ENCODE data around the gene MYT1.

The MYT1 gene

DNA sequence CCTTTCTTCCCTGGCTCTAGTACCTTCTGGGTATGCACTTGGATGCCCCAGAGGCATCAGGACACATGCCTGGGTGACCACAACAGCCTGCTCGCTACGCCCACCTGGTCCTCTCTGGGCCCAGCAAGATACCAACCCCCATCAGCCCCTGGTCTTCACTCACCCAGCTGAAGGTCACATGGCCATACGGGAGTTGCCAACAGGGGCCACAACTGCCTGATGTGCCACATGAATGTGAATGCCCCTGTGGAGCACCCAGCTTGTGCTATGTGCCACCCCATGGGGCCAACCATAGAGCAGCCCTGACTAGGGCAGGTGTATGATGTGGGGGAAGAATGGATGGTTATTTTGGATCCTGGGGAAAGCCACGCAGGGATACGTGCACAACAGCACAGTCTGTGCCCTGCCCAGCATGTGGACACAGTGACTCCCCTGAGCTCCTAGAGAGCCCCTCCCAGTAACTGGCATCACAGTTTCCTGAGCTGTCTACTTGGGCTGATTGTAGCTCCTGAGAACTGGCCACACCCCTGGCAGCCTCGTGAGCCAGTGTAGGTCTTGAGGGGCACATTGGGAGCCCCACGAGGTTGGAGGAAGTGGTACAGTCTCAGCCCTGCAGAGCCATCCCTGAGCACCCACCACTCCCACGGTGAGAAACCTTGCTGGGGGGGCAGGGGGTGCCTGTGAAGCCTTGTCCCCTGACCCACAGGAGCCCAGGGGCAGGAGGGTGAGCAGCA, 80.8 kb downstream of the MYT1 start:
- TF ChIP-seq EP300 (IDR thresholded peaks at IDR 0.05; ENCODE audit: borderline replicate concordance): no peak
- no peak for TF ChIP-seq TCF12 (IDR thresholded peaks at IDR 0.05; ENCODE audit: low read depth)

DNA sequence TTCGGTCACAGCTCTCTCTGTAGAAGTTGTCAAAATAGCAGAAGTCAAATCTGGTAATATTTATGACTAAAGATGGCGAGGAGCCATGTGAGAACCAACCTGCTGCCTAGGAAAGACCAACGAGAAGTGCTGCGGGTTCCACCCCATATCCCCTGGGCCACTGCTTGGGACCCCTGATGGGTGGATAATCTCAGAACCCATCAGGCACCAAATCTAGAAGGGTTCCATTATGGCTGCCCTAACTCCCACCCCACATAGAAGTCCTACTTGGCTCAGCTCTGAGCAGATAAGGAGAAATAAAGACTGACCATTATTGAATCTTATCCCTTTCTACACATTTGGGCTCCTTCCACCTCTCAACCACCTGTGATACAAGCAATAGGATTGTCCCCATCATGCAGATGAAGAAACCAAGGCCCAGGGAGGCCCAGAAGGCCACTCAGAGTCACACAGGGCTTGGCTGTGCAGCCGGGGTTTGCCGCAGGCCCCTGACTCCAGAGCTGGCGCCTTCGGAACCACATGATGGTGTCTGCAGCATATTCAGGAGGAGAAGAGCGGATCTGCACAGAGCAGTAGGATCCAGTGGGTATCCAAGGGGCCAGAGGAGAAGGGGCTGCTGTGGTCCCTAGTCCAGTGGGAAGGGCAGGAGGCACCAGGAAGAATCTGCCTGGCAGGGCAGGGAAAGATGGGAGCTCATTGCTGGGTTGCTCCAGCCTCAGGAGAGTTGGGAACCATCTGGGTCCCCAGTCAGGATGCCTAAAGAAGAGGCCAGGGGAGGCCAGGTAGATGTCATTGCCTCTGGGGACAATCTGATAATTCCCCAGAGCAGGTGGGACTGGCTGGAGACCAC, 81.7 kb downstream of the MYT1 start:
- TF ChIP-seq TEAD4 (IDR thresholded peaks at IDR 0.05): no peak
- TF ChIP-seq, protein P1, sequence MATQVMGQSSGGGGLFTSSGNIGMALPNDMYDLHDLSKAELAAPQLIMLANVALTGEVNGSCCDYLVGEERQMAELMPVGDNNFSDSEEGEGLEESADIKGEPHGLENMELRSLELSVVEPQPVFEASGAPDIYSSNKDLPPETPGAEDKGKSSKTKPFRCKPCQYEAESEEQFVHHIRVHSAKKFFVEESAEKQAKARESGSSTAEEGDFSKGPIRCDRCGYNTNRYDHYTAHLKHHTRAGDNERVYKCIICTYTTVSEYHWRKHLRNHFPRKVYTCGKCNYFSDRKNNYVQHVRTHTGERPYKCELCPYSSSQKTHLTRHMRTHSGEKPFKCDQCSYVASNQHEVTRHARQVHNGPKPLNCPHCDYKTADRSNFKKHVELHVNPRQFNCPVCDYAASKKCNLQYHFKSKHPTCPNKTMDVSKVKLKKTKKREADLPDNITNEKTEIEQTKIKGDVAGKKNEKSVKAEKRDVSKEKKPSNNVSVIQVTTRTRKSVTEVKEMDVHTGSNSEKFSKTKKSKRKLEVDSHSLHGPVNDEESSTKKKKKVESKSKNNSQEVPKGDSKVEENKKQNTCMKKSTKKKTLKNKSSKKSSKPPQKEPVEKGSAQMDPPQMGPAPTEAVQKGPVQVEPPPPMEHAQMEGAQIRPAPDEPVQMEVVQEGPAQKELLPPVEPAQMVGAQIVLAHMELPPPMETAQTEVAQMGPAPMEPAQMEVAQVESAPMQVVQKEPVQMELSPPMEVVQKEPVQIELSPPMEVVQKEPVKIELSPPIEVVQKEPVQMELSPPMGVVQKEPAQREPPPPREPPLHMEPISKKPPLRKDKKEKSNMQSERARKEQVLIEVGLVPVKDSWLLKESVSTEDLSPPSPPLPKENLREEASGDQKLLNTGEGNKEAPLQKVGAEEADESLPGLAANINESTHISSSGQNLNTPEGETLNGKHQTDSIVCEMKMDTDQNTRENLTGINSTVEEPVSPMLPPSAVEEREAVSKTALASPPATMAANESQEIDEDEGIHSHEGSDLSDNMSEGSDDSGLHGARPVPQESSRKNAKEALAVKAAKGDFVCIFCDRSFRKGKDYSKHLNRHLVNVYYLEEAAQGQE (IDR thresholded peaks at IDR 0.05; ENCODE audit: low read depth): no peak

DNA sequence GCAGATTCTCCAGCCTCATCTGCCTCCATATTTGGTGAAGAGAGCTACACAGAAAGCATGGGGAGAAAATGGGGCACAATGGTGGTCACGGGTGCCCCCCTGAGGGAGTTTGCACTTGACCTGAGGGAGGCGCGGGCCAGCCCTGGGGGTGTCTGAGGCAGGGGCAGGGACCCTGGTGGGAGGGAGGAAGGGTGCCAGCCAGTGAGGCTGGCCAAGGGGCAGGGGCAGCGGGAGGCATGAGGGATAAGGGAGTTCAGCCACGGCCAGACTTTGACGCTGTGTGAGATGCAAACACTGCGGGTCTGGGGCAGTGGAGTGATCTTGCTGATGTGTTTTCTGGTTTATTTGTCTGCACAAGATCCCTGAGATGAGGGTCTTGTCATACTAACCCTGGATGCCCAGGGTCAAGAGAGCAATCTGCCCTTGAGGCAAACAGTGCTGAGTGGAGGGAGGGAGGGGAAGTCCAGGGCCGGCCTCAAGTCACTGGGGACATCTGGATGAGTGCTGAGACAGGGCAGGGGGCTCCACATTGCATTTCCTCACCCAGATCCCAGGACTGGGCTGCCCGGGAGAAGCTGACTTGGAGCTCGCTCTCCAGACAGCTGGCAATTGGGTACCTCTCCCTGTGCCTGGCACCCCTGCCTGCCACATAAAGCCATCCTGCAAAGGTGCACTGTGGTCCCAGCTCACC, 82.5 kb downstream of the MYT1 start:
- TF ChIP-seq, protein P2, sequence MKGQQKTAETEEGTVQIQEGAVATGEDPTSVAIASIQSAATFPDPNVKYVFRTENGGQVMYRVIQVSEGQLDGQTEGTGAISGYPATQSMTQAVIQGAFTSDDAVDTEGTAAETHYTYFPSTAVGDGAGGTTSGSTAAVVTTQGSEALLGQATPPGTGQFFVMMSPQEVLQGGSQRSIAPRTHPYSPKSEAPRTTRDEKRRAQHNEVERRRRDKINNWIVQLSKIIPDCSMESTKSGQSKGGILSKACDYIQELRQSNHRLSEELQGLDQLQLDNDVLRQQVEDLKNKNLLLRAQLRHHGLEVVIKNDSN (IDR thresholded peaks at IDR 0.05): no peak
- TF ChIP-seq YY1 (IDR thresholded peaks at IDR 0.05; ENCODE audit: low read depth) (no peak), NFIC (IDR thresholded peaks at IDR 0.05) (no peak), RAD21 (IDR thresholded peaks at IDR 0.05; ENCODE audit: low read depth) (no peak), CREB1 (IDR thresholded peaks at IDR 0.05; ENCODE audit: low read depth) (no peak), TAF1 (IDR thresholded peaks at IDR 0.05; ENCODE audit: low read depth) (no peak), CEBPB (IDR thresholded peaks at IDR 0.05) (no peak), EGR1 (IDR thresholded peaks at IDR 0.05) (no peak), FOXM1 (IDR thresholded peaks at IDR 0.05; ENCODE audit: borderline replicate concordance, low read depth) (no peak), ZBTB7A (IDR thresholded peaks at IDR 0.05; ENCODE audit: low read depth) (no peak), TCF12 (IDR thresholded peaks at IDR 0.05; ENCODE audit: low read depth) (no peak), TEAD4 (IDR thresholded peaks at IDR 0.05) (no peak), EP300 (IDR thresholded peaks at IDR 0.05; ENCODE audit: borderline replicate concordance) (no peak)
- TF ChIP-seq, protein P1 (IDR thresholded peaks at IDR 0.05; ENCODE audit: low read depth): no peak
- TF ChIP-seq, protein P3, sequence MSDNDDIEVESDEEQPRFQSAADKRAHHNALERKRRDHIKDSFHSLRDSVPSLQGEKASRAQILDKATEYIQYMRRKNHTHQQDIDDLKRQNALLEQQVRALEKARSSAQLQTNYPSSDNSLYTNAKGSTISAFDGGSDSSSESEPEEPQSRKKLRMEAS (IDR thresholded peaks at IDR 0.05): no peak

DNA sequence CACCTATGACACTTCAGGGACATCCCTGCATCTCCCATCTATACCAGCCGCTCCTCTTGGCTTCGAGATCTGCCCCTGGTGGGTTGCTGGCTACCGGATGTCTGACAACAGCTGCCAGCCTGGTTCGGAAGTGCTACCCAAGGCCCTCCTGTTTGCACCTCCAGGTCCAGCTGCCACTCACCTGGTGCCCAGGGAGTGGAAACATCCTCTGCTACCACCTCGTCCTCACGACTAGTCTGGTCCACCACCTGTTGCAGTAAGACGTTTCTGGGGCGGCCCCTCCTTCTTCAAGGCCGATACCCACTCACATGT, 83.0 kb downstream of the MYT1 start:
- TF ChIP-seq, protein P1 (IDR thresholded peaks at IDR 0.05; ENCODE audit: low read depth): no peak
- TF ChIP-seq FOXM1 (IDR thresholded peaks at IDR 0.05; ENCODE audit: borderline replicate concordance, low read depth) (no peak), RAD21 (IDR thresholded peaks at IDR 0.05; ENCODE audit: low read depth) (no peak), TCF12 (IDR thresholded peaks at IDR 0.05; ENCODE audit: low read depth) (no peak), CEBPB (IDR thresholded peaks at IDR 0.05) (no peak), EP300 (IDR thresholded peaks at IDR 0.05; ENCODE audit: borderline replicate concordance) (no peak), TEAD4 (IDR thresholded peaks at IDR 0.05) (no peak)
- TF ChIP-seq, protein P2 (IDR thresholded peaks at IDR 0.05): no peak
- TF ChIP-seq, protein P3 (IDR thresholded peaks at IDR 0.05): no peak

All from Ishikawa (cell line).